NT2/D1 (cell line): ENCODE results near the gene MED20.

ENCODE experiments used
- SUZ12 ChIP-seq: IDR thresholded peaks from 2 replicates; pipeline ENCODE4 v1.6.1; 2011; ENCODE audit not compliant: insufficient read length, insufficient read depth; ENCODE audit errors: extremely low read depth
- YY1 ChIP-seq: IDR thresholded peaks from 2 replicates; pipeline ENCODE4 v1.6.1; 2011; ENCODE audit not compliant: insufficient read length, insufficient read depth
- ZNF274 ChIP-seq: IDR thresholded peaks from 2 replicates; pipeline ENCODE4 v1.6.1; 2011; ENCODE audit warnings: mild to moderate bottlenecking, low read depth, low read length

DNA sequence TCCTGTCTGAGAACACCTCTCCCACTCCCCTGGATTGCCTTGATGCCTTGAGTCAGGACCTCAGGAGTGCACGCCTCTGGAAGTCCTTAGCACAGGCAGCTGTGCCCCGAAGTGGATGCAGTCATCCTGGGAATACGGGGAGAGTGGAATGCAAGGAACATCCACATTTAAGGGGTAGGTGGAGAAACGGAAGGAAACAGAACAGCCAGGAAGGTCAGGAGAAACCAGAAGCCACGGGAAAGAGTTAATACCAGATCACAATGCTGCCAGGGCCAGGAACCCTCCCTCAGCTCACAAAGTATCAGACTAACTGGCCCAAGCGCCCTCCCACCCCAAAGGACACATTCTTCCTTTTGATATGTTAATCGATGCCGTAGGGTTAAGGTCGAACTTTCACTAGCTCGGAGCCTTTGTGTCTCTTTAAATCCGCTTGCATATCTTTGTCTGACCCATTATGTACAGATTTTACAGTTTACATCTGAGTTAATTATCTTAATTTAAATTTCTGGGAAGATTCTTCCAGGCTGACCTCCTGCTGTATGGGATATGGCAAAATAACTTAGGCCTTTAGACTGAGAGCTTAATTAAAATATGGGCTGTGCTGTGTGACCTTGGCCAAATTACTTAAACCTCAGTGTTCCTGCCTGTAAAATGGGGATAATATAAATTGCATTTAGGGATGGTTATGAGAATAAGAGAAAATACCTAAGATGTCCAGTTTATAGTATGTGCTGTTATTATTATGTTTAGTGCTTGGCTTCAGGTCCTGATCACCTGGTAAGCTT lies 44.7 kb upstream of the MED20 start:
- TF ChIP-seq ZNF274 (no peak), SUZ12 (no peak), YY1 (no peak)
